IPS-18a (cell line): ENCODE measurements around the gene GNPTAB.

Source experiments
- H3K27ac ChIP-seq: one replicate; pipeline ENCODE4 v1.5.1; 2013; ENCODE audit warnings: low read length
- H3K27me3 ChIP-seq: one replicate; pipeline ENCODE4 v1.6.1; 2013; ENCODE audit warnings: mild to moderate bottlenecking, low read length; ENCODE audit not compliant: control insufficient read depth, insufficient read depth
- H3K36me3 ChIP-seq: one replicate; pipeline ENCODE4 v1.6.1; 2013; ENCODE audit warnings: low read depth, low read length; ENCODE audit not compliant: control insufficient read depth
- H3K4me1 ChIP-seq: one replicate; pipeline ENCODE4 v1.6.1; 2013; ENCODE audit warnings: low read depth, low read length; ENCODE audit not compliant: control insufficient read depth
- H3K4me3 ChIP-seq: one replicate; pipeline ENCODE4 v1.5.1; 2013; ENCODE audit warnings: low read length
- H3K9ac ChIP-seq: one replicate; pipeline ENCODE4 v1.6.1; 2013; ENCODE audit warnings: mild to moderate bottlenecking, low read length, moderate library complexity
- H3K9me3 ChIP-seq: one replicate; pipeline ENCODE4 v1.6.1; 2013; ENCODE audit warnings: low read depth, low read length; ENCODE audit not compliant: control insufficient read depth

The GNPTAB gene

DNA sequence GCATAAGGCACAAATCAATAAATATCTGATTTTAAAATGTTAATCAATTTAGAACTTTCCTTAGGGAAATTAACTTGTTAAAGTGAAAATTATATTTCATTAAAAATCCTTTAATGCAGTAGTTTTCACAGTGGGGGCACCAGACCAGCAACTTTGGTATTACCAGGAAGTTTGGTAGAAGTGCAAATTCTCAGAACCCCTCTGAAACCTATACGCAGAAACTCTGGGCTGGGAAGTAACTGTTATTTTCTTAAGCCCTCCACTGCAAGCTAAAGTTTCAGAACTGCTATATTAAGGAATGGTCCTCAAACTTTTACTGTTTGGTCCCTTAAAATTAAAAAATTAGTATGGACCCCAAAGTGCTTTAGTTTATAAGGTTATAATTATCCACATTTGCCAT, 35.7 kb downstream of the GNPTAB start:
- Histone ChIP-seq H3K36me3 (no peaks in the 10 kb centered on the region), H3K9ac (no peak overlapping the region), H3K4me1 (no peaks in the 10 kb centered on the region), H3K27me3 (no peaks in the 10 kb centered on the region), H3K9me3 (no peaks in the 10 kb centered on the region), H3K4me3 (no peak overlapping the region), H3K27ac (no peak overlapping the region)

DNA sequence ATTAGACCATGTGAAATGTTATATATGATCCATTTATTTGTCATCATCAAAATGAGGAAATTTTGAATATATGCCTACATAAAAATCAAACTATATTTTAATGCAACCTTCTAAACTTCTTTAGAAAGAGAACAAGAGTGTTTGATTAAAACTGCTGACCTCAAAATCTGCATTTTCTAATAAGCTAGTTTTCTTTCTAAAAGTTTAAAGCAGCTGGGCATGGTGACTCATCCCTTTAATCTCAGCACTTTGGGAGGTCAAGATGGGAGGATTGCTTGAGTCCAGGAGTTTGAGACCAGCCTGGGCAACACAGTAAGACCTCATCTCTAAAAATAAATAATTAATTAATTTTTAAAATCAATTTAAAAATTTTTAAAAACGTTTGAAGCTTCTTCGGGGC, 36.2 kb downstream of the GNPTAB start:
- Histone ChIP-seq H3K4me3 (no peak overlapping the region), H3K9ac (no peak overlapping the region), H3K27me3 (no peaks in the 10 kb centered on the region), H3K9me3 (no peaks in the 10 kb centered on the region), H3K36me3 (no peaks in the 10 kb centered on the region), H3K4me1 (no peaks in the 10 kb centered on the region), H3K27ac (no peak overlapping the region)

DNA sequence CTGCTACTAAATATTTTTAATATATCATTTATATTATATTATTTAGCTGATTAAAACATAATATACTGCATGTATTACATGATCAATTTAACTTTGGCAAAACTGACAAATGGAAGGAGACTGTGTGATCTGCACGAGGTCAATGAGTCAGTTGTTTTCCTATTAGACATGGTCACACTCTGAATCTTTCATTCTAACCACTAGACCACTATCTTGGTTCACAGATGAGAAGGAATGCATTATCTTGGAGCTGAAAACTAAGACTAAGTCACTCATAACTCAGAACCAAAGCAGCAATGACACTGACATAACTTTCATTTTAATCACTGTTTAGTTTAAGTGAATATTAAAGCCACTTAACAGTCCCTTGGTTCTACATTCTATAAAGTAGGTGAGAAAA, 37.4 kb downstream of the GNPTAB start:
- Histone ChIP-seq H3K9me3 (no peaks in the 10 kb centered on the region), H3K27me3 (no peaks in the 10 kb centered on the region), H3K4me3 (no peak overlapping the region), H3K4me1 (no peaks in the 10 kb centered on the region), H3K9ac (no peak overlapping the region), H3K27ac (no peak overlapping the region), H3K36me3 (peaks cover 4% of the 10 kb centered on the region)

DNA sequence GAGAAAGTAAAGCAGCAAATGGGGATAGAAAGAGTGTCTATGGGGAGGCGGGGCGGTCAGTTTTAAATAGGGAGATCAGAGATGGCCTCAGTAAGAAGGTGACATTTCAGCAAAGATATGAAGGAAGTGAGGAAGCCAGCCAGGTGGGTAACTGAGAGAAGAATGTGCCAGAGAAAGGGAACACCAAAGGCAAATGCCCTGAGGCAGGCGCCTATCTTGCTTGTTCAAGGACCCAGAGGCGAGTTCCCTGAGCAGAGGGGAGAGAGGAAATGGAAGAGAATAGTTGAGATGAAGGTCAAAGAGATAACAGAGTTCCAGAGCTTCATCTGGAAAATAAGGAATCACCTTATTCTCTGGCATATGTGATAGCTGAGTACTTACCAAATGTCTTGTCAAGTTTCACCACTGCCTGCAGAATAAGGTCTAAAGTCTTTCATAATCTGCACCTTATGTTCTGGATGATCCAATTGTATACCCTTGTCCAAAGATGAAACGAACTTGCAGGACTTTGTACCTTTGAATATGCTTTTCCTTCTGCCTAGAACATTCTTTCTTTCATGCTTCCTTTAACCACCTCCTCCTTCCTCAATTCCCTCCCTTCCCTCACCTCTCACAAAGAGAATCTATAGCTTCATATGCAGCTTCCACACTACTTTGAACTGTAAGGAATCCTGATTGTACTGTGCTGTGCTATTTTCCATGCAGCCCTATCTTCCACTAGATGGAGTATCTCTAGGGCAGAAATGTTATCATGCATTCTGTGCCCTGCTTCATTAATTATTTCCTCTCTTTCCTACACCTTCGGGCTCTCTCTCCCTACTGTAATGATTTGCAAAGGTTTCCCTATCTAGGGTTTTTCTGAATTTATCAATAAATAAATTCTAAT, 38.5 kb downstream of the GNPTAB start:
- H3K36me3 ChIP-seq = peaks cover 9% of the 10 kb centered on the region
- H3K27ac ChIP-seq = no peak overlapping the region

DNA sequence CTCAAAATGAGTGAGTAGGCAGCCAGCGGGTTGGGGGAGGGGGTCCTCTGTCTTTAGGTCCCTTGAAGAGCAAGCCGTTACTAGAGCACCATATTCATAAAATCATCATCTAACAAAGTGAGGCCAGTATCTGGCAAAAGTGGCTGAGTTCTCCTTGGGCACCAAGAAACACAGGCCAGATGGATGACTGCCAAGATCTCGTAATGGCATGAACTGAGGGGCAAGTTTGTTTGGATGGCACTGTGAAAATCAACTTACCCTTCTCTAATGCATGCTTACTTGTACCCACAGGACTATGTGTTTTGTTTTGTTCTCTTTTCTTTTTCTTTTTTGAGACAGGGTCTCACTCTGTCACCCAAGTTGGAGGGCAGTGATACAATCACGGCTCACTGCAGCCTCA, 41.6 kb downstream of the GNPTAB start:
- no peak overlapping the region for H3K27ac ChIP-seq
- no peaks in the 10 kb centered on the region for H3K9me3 ChIP-seq
- no peak overlapping the region for H3K4me3 ChIP-seq
- H3K27me3 ChIP-seq = no peaks in the 10 kb centered on the region
- H3K4me1 ChIP-seq = no peaks in the 10 kb centered on the region
- H3K9ac ChIP-seq = no peak overlapping the region
- peaks cover 9% of the 10 kb centered on the region for H3K36me3 ChIP-seq

More for the DNA sequence above, 38.5 kb downstream of the GNPTAB start:
- no peaks in the 10 kb centered on the region for H3K4me1 ChIP-seq
- no peak overlapping the region for H3K4me3 ChIP-seq
- H3K9me3 ChIP-seq = no peaks in the 10 kb centered on the region
- H3K9ac ChIP-seq = no peak overlapping the region
- no peaks in the 10 kb centered on the region for H3K27me3 ChIP-seq

DNA sequence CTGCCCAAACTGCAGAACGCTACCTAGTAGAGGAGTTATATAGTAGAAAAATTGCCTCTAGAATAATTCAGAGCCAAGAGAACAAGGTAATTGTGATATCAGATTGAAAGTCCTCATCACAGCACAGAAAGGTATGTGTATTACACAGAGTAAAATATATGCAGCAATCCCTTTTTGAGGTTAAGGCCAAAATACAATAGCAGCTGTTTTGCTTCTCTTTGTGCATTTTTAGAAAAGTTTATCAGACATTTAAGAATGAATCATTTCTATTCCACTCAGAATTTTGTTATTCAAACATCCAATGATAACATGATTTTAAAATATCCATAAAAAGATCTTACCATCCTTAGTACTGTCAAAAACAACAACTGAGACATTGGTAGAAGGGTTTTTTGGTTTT, 45.1 kb downstream of the GNPTAB start:
- peaks cover 12% of the 10 kb centered on the region for H3K36me3 ChIP-seq

DNA sequence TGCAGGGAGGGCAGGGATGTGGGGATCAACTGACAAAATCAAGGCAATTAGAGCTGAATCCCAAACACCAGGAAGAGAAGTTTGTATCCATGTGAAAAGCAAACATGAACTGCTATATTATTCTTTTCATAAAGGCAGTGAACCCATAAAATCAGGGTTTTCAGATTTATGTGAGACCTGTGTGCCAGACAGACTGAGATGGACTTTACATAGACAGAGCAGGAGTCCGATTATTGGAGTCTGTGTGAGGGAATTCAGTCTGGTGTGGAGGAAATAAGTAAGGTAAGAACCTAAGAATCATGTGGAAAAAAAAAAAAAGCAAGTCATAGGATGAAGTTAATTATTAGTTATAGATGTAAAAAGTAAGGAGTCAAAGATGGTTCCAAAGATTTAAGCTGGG, 46.4 kb downstream of the GNPTAB start:
- Histone ChIP-seq H3K27ac (no peak overlapping the region), H3K36me3 (peaks cover 12% of the 10 kb centered on the region), H3K4me3 (no peak overlapping the region), H3K9me3 (no peaks in the 10 kb centered on the region), H3K4me1 (no peaks in the 10 kb centered on the region), H3K27me3 (no peaks in the 10 kb centered on the region), H3K9ac (no peak overlapping the region)

More for the DNA sequence above, 45.1 kb downstream of the GNPTAB start:
- H3K4me1 ChIP-seq = no peaks in the 10 kb centered on the region
- H3K4me3 ChIP-seq = no peak overlapping the region
- H3K9ac ChIP-seq = no peak overlapping the region
- H3K27me3 ChIP-seq = no peaks in the 10 kb centered on the region
- no peaks in the 10 kb centered on the region for H3K9me3 ChIP-seq
- no peak overlapping the region for H3K27ac ChIP-seq

DNA sequence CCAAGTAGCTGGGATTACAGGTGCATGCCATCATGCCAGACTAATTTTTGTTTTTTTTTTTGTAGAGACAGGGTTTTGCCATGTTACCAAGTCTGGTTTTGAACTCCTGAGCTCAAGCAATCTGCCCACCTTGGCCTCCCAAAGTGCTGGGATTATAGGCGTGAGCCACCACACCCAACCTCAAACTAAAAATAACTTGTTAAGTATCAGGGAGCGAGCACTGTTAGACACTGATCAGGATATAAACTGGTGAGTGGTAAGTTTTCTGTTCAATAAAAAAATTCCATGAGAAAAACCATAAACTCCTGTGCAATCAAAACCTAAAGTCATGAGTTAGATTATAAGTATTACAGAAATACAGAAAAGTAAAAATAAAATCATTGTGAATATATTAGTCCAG, 46.9 kb downstream of the GNPTAB start:
- Histone ChIP-seq H3K36me3 (peaks cover 12% of the 10 kb centered on the region), H3K27me3 (no peaks in the 10 kb centered on the region), H3K9ac (no peak overlapping the region), H3K4me3 (no peak overlapping the region), H3K9me3 (no peaks in the 10 kb centered on the region), H3K27ac (no peak overlapping the region), H3K4me1 (no peaks in the 10 kb centered on the region)

DNA sequence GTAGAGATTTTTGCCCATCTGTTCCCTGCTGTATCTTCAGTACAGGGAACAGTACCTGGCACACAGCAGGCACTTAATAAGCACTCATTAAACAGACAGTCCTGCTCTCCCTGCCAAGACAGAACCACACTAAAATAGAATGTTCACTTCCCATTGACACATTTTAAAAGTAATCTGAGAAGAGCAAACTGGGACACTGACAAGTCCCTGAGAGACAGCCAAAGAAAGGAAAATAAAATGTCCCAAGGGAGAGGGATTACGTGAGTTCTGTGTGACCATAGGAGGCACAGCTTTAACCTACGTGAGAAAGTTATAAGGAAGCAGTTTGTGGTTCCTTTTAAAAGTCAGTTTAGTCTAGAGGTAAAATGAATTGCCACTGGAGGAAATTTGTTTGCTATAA, 47.6 kb downstream of the GNPTAB start:
- no peak overlapping the region for H3K4me3 ChIP-seq
- no peaks in the 10 kb centered on the region for H3K9me3 ChIP-seq
- no peaks in the 10 kb centered on the region for H3K4me1 ChIP-seq
- H3K27ac ChIP-seq = no peak overlapping the region
- no peaks in the 10 kb centered on the region for H3K27me3 ChIP-seq
- no peak overlapping the region for H3K9ac ChIP-seq
- H3K36me3 ChIP-seq = peaks cover 6% of the 10 kb centered on the region

DNA sequence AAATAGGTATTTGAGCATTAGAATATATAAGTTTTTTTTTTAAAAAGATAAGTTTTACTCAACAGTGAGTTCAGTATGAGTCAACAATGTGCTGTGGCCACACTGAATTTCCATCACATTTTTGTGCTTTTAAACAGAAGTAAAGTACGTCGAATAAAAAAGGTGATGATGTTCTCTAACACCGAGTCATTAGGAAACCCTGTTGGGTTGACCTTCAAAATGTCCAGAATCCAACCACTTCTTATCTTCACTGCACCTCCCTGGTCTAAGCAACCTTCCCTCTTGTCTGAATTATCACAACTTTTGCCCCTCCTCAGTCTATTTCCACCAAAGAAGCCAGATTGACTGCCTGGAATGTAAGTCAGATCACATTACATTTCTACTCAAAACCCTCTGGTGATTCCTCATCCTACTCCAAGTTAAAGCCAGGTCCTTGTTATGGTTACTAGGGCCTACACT, 48.5 kb downstream of the GNPTAB start:
- Histone ChIP-seq H3K4me3 (no peak overlapping the region), H3K27ac (no peak overlapping the region), H3K36me3 (peaks cover 3% of the 10 kb centered on the region), H3K9ac (no peak overlapping the region), H3K4me1 (no peaks in the 10 kb centered on the region), H3K27me3 (no peaks in the 10 kb centered on the region), H3K9me3 (no peaks in the 10 kb centered on the region)

DNA sequence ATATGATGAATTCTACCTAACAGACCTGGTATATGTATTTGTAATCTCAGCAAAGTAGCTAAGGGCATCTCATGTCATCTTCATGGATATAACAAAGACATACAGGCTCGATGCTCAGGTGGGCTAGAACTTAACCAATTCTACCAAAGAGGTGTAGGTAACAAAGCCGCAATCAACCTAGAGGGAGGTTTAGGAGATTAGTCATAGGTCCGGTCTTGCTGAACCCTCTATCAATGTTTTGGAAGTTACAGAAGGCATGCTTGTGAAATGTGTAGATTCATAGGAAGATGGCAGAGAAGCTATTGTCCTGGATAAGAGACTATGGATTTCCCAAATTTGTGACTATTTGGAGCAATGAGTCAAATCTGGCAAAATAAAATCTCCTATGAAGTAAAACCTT, 48.9 kb downstream of the GNPTAB start:
- Histone ChIP-seq H3K27me3 (no peaks in the 10 kb centered on the region), H3K27ac (no peak overlapping the region), H3K9me3 (no peaks in the 10 kb centered on the region), H3K4me1 (no peaks in the 10 kb centered on the region), H3K4me3 (no peak overlapping the region), H3K9ac (no peak overlapping the region), H3K36me3 (peaks cover 3% of the 10 kb centered on the region)

DNA sequence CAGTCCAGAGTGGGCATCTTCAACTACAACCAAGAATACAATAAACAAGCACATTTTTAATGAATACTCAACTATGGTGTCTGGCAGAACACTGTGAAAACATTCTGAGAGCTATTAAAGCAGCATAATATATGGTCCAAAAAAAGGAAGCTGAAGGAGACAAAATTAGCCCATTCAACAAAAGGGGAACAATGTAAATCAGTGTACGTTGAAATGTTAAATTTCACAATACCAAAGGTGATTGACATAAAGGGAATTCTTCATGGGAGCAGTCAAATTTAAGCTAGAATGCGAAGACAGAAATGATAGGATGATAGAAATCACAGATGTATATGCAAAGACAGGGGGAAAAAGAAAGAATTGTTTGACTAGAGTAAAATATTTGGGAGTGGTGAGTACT, 50.2 kb downstream of the GNPTAB start:
- no peak overlapping the region for H3K4me3 ChIP-seq
- H3K9me3 ChIP-seq = no peaks in the 10 kb centered on the region
- H3K36me3 ChIP-seq = peaks cover 3% of the 10 kb centered on the region
- H3K4me1 ChIP-seq = no peaks in the 10 kb centered on the region
- no peaks in the 10 kb centered on the region for H3K27me3 ChIP-seq
- no peak overlapping the region for H3K9ac ChIP-seq
- no peak overlapping the region for H3K27ac ChIP-seq
